ENCODE measurements around the gene PKD1. TPM values are rescaled to one million over a fixed set of nuclear protein-coding genes. Genes with fewer than 3 reads are reported as not detected.

PKD1 gene
- total and polyA plus RNA-seq, 12 donors: 76.7 to 122 (median 104) TPM

DNA sequence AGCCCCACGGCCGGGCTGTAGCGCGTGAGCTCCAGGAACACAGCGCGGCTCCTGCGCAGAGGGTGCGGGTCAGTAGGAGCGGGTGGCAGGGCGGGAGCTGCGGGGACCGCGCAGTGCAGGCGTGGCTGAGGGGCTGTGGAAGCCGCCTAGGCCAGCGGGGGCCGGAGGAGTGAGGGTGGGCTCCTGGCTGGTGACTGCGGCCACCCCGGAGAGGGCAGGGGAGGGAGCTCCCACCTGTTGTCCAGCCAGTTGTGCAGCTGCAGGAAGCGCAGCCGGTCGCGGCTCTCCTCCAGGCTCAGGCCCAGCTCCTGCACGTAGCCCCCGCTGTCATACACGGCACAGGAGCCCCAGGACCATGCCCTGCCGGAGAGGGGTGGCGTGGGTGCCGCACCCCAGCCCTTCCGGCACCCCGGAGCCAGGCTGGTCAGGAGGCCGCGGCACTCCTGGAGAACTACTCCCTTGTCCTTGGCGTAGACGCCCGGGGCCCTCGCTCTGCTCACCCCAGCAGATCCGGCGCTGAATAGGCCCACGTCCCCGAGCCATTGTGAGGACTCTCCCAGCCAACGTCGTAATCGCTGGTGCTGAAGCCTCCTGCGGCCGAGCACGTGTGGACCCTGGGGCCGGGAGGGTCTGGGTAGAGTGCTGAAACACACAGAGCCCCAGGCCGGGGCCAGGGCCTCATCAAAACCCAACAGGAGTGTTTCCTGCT lies 44.0 kb downstream of the PKD1 start:
- peaks cover 5 to 96% (median 68%) of the 10 kb centered on the region in 9 donors for H3K36me3 ChIP-seq

DNA sequence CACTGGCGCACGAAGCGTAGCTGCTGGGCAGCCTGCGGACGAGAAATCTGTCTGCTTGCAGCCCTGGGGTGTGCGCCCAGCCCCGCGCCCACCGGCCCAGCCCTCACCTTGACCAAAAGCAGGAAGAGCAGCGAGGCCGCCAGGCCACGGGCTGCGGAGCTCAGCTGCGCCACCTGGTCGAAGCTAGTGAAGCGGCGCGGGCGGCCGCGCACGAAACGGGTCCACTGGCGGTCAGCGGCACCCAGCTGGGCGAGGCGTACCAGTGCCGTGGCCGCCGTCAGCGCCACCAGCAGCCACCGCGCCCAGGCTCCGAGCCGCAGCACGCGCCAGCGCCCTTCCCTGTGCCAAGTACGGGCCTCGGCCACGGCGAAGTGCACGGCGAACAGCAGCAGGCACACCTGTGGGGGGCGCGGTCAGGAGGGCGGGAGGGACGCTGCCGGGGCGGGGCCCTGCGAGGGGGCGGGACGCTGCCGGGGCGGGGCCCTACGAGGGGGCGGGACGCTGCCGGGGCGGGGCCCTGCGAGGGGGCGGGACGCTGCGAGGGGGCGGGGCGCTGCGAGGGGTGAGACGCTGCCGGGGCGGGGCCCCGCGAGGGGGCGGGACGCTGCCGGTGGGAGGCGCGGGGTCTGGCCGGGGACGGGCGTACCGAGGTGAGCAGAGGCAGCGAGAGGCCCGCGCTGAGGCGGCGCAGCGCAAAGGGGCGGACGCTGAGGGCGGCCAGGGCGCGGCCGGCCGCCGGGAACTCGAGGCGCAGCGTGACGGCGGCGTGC lies 44.7 kb downstream of the PKD1 start:
- Histone ChIP-seq H3K36me3 (peaks cover 0 to 96% (median 73%) of the 10 kb centered on the region in 9 donors), H3K27ac (peak overlapping the region in 9 of 10 donors; percentile 71 to 88 (median 78)), H3K27me3 (no peaks in the 10 kb centered on the region), H3K4me1 (peaks cover 0 to 16% (median 0%) of the 10 kb centered on the region in 9 donors), H3K9me3 (no peaks in the 10 kb centered on the region), H3K4me3 (peak overlapping the region in 5 of 10 donors; percentile 2 to 24 (median 11))
- TF ChIP-seq, protein P1, sequence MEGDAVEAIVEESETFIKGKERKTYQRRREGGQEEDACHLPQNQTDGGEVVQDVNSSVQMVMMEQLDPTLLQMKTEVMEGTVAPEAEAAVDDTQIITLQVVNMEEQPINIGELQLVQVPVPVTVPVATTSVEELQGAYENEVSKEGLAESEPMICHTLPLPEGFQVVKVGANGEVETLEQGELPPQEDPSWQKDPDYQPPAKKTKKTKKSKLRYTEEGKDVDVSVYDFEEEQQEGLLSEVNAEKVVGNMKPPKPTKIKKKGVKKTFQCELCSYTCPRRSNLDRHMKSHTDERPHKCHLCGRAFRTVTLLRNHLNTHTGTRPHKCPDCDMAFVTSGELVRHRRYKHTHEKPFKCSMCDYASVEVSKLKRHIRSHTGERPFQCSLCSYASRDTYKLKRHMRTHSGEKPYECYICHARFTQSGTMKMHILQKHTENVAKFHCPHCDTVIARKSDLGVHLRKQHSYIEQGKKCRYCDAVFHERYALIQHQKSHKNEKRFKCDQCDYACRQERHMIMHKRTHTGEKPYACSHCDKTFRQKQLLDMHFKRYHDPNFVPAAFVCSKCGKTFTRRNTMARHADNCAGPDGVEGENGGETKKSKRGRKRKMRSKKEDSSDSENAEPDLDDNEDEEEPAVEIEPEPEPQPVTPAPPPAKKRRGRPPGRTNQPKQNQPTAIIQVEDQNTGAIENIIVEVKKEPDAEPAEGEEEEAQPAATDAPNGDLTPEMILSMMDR (IDR thresholded peaks at IDR 0.05): peak in 3 of 9 donors; percentile 21 to 37 (median 25)
- ATAC-seq (peak; percentile 15 to 61 (median 28)), DNase-seq (peak; percentile 43 to 73)
- WGBS, 2 donors: 63 to 67% methylated on average over 69 to 101 of the region's 101 CpGs
- intact Hi-C loops (cut with DNase I): no loop called here

More for the DNA sequence above, 44.0 kb downstream of the PKD1 start:
- intact Hi-C loops (cut with DNase I): no loop called here
- Histone ChIP-seq H3K9me3 (no peaks in the 10 kb centered on the region), H3K4me3 (no peak overlapping the region), H3K27me3 (no peaks in the 10 kb centered on the region), H3K4me1 (peaks cover 0 to 16% (median 0%) of the 10 kb centered on the region in 9 donors), H3K27ac (peak overlapping the region in 4 of 10 donors; percentile 14 to 41 (median 22))
- peak in 2 of 8 donors; percentile 1 to 7 for ATAC-seq
- WGBS, 2 donors: 80 to 81% methylated on average over 49 of the region's 49 CpGs
- TF ChIP-seq, protein P1 (IDR thresholded peaks at IDR 0.05): no peak
- DNase-seq: no peak

DNA sequence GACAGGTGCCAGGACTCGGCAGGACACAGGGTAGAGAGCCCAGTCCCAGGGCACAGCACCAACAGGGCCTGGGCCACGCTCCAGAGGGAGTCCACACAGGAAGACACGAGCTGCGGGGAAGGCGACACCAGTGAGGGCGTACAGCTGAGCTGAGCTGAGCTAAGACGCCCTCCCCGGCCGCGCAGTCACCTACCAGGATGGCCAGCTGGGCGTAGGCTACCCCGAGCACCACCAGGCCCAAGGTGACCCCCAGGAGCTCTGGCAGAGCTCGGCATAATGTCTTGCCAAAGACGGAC lies 45.3 kb downstream of the PKD1 start:
- Histone ChIP-seq H3K4me1 (peaks cover 0 to 16% (median 0%) of the 10 kb centered on the region in 9 donors), H3K27me3 (no peaks in the 10 kb centered on the region), H3K27ac (peak overlapping the region in 9 of 10 donors; percentile 71 to 88 (median 78)), H3K36me3 (peaks cover 0 to 96% (median 72%) of the 10 kb centered on the region in 9 donors), H3K4me3 (peak overlapping the region in 5 of 10 donors; percentile 2 to 24 (median 11)), H3K9me3 (no peaks in the 10 kb centered on the region)
- intact Hi-C loops (cut with DNase I): no loop called here
- peak in 1 of 2 donors; percentile 58 for DNase-seq
- TF ChIP-seq, protein P1 (IDR thresholded peaks at IDR 0.05): no peak
- ATAC-seq: peak; percentile 16 to 62 (median 31)
- WGBS, 2 donors: 64 to 73% methylated on average over 14 of the region's 14 CpGs
